AG09319 (cell line): ENCODE results near the gene STUM.
"Not testable (repeated sequence)": the region's sequence is repeated elsewhere in the genome, so short reads cannot be mapped to it uniquely, and the experiment has no call there.

ENCODE experiments used
- DNase-seq: peaks from one replicate; pipeline ENCODE4 v3.0.0-alpha.2; 2010; ENCODE audit warnings: low read depth; ENCODE audit errors: extremely low read depth
- TF ChIP-seq, protein P1 (sequence below): IDR thresholded peaks from 2 replicates; pipeline ENCODE4 v1.5.1; 2011; ENCODE audit warnings: low read depth, mild to moderate bottlenecking, inconsistent platforms, low read length, moderate library complexity

Gene STUM

DNA sequence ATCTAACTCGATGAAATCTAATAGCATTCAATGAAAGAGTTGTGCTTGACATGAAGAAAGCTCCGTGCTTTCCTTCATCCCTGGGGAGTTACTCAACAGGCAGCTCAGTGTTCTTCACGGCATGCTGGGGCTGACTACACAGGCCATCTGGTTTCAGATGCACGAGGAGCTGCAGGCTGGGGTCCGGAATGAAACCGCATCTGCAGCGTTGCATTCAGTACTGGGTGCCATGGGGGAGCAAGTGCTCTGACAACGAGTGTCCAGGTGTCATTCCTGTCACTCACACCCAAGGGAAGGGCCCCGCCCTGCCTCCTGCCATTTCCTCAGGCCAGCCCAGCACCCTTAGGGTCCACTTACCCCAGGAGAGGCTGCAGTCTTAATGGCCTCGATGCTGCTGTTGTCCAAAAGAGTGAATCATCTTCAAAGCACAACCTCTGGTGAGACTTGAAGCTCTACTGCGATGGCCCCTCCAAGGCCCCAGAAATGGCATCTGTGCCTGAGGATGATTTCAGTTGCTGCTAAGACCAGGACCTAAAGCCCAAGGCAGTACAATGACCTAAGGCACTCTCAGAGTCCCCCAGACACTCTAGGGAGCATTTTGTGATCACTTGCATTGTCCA, 61.4 kb downstream of the STUM start:
- peak; percentile 27 for DNase-seq
- TF ChIP-seq, protein P1, sequence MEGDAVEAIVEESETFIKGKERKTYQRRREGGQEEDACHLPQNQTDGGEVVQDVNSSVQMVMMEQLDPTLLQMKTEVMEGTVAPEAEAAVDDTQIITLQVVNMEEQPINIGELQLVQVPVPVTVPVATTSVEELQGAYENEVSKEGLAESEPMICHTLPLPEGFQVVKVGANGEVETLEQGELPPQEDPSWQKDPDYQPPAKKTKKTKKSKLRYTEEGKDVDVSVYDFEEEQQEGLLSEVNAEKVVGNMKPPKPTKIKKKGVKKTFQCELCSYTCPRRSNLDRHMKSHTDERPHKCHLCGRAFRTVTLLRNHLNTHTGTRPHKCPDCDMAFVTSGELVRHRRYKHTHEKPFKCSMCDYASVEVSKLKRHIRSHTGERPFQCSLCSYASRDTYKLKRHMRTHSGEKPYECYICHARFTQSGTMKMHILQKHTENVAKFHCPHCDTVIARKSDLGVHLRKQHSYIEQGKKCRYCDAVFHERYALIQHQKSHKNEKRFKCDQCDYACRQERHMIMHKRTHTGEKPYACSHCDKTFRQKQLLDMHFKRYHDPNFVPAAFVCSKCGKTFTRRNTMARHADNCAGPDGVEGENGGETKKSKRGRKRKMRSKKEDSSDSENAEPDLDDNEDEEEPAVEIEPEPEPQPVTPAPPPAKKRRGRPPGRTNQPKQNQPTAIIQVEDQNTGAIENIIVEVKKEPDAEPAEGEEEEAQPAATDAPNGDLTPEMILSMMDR, result no peak

DNA sequence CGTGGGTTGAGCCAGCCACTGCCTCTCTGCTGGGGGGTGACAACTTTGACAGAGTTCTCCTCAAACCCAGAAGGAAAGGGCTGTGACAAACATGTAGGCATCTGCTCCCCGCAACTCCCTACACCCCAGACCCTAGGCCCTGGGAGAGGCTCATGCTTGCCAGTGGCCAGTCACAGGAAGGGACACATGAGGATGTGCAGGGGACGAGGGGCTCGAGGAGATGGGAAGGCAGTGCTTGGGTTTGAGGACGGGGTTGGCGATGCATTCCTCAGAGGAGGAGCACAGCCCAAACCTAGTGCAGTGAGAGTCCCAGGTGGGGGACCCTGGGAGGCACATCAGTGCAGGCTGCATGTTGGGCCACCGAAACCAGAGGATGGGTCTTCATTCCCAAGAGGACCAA, 62.1 kb downstream of the STUM start:
- DNase-seq, result no peak
- TF ChIP-seq, protein P1, result no peak

DNA sequence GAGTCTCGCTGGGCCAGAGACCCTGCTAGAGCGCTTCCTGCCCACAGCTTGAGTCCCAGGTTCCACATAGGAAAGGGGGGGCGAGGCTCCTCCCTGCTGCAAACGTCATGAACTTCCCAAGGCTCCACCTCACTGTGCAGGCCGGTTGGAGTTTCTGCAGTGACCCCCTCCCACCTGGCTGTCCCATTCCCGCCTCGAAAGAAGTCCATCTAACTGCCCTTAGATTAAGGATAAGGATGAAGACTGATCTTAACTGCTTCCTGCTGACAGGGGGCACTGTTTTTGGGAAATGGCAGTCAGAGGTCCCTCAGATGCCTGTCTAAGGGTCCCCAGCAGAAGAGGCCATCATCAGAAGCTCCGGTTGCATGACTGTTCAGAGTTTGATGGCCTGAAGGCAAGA, 62.7 kb downstream of the STUM start:
- TF ChIP-seq, protein P1, result no peak

DNA sequence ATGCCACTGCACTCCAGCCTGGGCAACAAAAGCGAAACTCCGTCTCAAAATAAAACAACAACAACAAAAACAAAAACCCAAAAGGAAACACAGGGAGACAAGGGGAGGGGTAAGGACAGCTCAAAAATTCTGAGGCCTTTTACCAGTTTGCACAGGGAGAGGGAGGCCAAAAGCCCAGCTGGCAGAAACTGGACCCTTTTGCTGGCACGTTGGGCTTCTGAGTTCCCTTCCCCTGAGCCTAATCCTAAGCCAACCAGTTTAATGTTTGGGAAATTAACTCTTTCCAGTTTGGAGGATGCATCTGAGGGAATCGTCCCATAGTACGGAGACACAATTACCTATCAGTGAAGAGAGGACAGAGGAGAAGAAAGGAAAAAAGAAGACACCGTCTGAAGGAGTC, 63.4 kb downstream of the STUM start:
- DNase-seq, result not testable (repeated sequence)

More for the DNA sequence above, 62.7 kb downstream of the STUM start:
- no peak for DNase-seq

DNA sequence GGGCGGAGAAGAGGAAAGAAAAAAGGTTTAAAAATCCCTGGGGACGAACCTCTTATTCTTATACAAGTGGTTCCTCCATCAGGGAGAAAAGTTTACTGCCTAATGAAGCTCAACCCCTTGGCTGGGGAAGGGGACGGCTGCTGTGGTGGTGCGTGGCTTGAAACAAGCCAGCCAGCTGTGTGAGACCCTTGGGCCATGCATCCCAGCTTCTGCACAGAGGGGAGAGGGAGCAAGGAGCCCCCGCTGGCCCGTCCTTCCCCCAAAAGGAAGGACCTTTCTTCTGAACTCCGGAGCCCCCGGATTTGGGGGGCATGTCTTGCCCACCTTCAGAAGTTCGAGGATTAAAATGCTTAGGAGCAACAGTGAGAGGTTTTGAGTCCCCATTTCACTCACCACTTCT, 67.3 kb downstream of the STUM start:
- TF ChIP-seq, protein P1, result no peak
- no peak for DNase-seq

DNA sequence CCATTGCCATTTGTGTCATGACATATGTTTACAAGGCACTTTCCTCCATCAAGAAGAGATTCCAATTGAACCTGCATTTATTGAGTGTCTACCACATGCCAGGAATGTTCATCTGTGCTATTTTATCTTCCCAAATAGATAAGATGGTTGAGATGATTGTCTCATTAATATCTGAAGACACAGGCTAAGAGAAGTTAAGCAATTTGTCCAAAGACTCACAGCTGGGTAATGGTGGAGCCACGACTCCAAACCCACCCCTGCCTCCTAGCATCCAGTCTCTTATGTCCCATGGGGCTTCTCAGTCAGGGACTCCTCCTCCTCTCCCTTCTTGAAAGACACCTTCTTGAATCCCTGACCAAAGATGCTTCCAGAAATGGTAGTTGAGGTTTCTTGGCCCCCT, 68.1 kb downstream of the STUM start:
- TF ChIP-seq, protein P1, result no peak
- DNase-seq, result no peak

DNA sequence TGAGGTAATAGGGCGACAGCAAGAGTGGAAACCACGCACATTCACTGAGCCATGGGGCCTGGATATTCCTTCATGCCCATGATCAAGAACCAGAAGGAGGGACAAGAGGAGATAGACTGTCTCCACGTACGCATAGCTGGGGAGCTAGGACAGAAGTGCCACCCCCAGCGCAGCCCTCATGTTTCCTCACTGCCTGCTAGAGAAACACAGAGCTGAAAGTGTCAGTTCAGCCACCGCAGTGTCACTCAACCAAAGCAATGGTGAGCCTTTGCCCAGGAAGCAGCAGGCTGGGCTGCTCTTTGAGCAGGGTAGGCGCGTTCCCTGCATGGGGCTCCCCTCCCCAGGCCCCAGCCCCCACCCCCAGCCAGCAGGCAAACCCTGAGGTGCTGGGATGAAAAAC, 68.5 kb downstream of the STUM start:
- DNase-seq, result no peak
- TF ChIP-seq, protein P1, result no peak

DNA sequence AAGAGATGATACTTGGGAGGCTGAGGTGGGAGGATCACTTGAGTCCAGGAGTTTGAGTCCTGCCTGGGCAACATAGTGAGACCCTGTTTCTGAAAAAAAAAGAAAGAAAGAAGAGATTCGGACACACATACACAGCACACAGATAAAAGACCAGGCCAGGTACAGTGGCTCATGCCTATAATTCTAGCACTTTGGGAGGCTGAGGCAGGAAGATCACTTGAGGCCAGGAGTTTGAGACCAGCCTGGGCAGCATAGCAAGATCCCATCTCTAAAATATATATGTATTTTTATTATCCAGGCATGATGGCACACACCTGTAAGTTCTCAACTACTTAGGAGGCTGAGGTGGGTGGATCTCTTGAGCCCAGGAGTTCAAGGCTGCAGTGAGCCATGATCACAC, 69.2 kb downstream of the STUM start:
- not testable (repeated sequence) for DNase-seq
